HG03469 (cell line): ENCODE results near the gene LDB3.

ENCODE experiments used
- ATAC-seq: cut with Tn5 transposase; IDR thresholded peaks from one replicate; pipeline ENCODE4 v1.9.1; 2021; ENCODE audit warnings: mild to moderate bottlenecking, moderate library complexity, moderate number of reproducible peaks; ENCODE audit not compliant: unreplicated experiment

LDB3 gene

DNA sequence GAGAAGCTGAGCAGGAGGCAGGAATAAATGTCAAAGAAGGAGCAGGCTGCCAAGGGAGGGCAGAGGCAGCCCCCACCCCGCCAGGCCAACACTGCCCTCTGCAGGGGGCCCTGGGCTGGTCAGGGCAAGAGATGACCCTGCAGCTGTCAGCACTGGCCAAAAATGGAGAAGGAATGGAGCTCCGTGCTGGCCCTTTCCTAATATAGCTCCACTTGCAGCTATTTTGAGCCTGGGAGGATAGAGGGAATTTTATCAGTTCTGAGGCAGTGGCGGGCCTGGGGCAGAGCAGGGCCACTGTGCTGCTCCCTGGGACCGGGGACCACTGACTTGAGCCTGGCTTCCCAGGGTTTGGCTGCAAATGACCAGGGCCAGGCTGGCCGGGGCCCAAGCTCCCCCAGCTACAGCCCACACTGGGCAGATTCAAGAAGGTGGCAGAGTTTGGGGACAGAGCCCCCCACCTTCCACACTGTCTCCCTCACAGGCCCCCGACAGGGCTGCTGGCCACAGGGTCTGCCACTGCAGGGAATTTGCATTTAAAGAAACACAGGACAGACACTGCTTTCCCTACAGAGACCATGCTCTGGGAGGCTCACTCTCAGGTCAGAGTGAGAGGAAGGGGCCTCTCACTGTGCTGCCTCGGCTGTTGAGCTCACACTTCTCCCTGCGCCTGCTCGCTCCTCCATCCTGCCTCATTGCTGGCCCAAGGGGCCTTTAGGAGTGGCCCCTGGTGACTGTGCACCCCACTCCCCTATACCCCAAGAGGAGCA lies 16.2 kb downstream of the LDB3 start:
- no peak for ATAC-seq

DNA sequence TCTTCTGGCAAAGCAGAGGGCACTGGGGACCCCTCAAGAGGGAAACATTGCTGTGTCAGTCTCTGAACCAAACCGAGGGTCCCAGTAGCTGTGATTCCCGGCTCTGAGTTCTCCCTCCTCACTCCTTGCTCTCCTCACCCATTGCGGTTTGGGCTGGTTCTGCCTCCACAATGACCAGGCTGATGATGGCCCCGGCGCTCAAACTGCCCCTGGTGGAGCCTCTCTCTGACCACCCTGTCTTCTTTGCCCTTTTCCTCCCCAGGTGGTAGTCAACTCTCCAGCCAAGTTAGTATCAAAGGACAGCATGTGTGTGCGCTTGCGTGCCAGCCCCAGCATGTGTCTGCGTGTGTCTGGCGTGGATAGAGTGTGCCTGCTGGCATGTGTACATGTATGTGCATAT lies 17.1 kb downstream of the LDB3 start:
- no peak for ATAC-seq

DNA sequence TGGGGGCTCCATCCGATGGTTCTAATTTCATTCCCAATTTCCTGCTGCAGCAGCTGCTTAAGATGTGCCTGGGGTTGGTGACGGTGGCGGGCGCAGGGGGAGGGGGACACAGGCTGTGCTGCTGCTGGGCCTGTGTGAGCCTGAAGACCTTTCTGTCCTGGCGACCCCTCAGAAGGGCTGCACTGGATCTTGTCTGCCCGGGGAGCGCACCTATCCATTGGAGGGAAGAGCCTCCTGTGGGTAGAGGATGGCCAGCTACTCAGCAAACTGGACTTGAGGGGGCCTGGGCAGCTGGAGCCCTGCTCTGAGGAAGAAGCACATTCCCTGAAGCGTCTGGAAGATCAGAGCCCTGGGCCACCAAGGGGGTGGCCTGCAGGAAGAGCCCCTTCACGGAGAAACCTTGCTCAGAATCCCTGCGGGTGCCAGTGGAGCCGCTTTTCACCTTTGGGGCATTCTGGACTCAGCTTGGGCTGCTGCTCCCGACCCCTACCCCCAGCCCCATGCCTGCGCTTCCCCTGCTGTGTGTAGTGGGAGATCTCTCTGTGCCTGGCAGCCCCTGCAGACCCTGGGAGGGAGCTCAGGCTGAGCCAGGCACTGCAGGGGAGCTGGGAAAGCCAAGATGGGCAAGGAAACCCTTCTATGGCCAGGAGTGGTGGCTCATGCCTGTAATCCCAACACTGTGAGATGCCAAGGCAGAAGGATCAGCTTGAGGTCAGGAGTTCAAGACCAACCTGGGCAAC lies 17.8 kb downstream of the LDB3 start:
- ATAC-seq: no peak

- no peak for ATAC-seq
These were observed 18.7 kb downstream of the LDB3 start for GRCh38 chr10:86686972-86687371.

DNA sequence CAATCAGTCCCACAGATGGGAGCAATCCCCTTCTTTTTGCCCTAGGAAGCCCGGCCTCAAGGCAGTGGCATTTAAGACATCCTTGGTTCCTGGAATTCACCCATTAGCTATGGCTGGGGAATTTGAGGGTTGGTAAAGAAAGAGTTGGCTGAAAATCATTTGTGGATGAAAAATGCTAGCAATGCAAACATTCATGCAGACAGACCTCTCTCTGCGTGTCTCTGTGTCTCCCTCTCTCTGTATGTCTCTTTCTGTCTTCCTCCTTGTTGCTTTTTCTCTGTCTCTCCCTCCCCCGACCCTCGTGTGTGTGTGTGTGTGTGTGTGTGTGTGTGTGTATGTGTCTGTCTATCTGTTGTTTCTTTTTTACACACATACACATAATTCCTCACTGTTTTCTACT lies 19.4 kb downstream of the LDB3 start:
- no peak for ATAC-seq

DNA sequence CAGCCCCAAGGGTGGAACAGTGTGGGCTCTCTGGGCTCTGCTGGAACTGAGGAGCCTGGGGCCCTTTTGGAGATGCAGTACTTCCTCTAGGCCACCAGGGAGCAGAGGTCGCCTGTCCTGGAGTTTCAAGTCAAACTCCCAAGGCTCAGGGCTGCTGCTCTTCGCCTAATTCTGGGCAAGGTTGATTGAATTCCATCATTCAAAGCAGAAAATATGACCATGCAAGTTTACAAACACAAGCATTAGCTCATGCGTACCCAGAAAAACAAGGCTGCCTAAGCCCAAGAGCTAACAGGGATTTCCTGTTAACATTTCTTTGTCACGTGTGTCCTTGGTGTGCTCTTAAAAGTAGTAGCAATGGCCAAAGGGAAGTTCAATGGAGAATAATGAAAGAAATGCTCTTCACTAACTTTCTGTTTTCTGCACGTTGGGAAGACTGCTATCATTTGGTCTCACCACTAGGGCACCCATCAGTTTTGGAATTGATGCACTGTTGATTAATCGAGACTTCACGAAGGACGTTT lies 20.1 kb downstream of the LDB3 start:
- peak; percentile 63 for ATAC-seq

GRCh38 chr10:86689146-86689545 lies 20.8 kb downstream of the LDB3 start:
- no peak for ATAC-seq

GRCh38 chr10:86690231-86690630 lies 21.9 kb downstream of the LDB3 start:
- no peak for ATAC-seq

DNA sequence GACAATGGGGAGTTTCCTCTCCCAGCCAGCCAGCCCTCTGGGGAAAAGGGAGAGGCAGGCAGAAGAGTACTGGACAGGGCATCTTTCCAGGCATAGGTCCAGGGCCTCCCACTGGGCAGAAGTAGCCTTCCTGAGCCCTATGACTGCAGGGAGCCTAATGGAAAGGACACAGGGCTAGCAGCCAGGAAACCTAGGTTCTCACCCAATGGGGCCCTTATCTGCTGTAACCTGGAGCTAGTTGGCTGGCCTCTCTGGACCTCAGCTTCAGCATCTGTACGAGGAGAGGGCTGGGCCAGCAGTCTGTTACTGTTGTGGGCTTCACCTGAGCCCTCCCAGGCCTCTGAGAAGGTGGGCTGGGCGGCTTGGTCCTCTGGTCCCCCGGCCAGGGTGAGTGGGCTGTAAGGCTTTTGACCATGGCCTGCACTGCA lies 22.4 kb downstream of the LDB3 start:
- ATAC-seq: no peak

DNA sequence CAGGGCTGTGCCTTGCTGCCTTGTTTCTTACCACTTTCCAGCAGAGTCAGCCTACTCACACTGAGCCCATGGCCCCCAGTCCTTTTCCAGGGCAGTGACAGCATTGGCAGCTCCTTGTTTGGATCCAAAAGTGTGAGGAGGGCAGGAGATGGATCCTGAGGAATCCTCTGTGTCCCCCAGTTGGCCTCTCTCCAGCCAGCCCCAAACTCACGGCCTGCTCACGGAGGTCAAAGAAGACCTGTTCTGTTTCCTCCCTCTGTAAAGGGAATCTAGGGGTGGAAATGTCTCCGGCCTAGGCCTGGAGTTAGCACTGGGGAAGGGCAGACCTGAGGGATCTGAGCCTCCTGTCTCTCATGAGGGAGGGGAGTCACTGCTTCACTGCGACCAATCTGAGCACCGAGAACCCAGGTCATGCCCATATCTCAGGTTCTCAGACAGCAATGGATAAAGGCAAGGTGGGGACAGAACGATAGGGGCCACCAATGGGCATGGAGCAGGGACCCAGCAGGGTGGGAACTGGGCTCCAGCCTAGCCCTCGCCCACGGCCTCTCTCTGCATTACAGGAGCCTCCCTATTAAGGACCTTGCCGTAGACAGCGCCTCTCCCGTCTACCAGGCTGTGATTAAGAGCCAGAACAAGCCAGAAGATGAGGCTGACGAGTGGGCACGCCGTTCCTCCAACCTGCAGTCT lies 23.2 kb downstream of the LDB3 start:
- ATAC-seq: no peak

GRCh38 chr10:86692023-86692514 lies 23.8 kb downstream of the LDB3 start:
- no peak for ATAC-seq

DNA sequence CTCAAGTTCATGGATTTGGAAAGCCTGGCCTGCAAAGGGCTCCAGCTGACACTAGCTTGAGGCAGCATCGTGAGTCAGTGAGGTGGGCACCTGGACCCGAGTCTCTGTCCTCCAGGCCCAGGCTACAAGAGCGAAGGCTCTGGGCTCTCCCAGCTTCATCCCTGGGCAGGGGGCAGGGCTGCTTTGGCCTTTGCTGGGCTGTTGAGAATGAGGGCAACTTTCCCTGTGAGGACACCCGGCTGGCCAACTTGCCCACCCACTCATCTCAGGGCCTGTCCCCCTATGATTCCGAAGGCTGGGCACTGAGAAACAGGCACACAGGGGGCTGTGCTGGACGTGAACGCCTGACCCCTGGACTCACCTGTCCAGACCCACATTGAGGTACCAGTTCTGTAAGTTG lies 24.4 kb downstream of the LDB3 start:
- no peak for ATAC-seq

DNA sequence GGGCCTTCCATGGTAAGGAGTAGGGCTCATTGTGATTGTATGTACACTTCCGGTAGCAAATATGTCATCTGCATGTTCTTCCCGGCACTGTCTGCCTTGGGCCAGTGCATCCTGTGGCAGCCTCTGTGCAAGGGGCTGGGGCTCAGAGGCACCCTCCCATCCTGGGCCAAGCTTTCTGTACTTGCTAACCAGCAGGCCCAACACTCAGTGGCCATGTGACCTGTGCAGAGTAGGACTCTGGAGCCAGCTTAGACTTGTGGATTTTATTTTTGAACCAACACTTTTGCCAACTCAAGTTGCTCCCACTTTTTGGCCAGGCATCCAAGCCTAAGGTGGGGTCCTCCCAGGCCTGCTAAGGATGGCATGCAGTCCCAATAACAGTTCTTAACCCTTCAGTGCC lies 25.0 kb downstream of the LDB3 start:
- ATAC-seq: no peak

DNA sequence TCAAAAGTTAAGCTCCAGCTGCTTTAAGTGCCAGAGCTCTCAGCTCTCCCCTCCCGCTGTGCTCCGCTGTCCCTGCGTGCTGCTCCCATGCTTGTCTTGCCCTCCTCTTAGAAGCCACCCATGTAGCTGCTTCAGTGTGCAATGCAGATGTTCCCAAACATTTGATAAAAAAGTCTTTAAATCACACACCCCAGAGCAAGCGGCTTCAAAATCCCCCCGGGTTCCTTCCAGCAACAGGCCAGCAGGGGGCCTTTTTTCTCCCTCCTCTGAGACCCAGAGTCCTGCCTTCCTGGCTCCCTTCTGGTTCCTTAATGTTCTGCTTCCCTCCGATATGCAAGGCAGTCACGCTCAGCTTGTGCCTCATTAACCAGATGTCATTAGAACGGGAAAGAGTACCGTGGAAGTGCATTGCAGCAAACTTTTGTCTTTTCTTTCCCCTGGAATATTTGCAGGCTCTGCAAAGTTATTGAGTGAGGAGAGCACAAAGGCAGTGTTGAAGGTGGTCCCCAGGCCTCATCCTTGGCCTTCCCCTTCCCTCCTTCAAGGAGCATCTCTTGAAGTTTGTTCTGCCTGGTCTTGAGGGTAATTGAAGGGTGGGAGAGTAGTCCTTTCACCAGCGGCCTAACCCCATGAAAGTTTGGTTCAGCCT lies 25.5 kb downstream of the LDB3 start:
- ATAC-seq: no peak

- ATAC-seq: no peak
These were observed 30.1 kb downstream of the LDB3 start for GRCh38 chr10:86698207-86698940.

DNA sequence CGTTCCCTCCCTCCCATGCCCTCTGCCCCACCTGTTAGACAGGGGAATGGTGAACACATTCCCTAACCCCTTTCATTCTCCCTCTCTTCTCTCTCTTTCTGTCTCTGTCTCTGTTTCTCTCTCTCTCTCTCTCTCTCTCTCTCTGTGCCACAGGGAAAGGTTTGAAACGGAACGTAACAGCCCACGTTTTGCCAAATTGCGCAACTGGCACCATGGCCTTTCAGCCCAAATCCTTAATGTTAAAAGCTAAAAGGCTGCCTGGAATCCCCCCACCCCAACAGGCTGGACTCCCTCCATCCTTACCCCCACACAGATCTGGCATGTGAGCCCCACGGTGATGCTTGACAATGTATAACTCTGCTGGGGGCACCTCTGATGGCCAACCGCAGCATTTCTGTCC lies 30.8 kb downstream of the LDB3 start:
- ATAC-seq: no peak

DNA sequence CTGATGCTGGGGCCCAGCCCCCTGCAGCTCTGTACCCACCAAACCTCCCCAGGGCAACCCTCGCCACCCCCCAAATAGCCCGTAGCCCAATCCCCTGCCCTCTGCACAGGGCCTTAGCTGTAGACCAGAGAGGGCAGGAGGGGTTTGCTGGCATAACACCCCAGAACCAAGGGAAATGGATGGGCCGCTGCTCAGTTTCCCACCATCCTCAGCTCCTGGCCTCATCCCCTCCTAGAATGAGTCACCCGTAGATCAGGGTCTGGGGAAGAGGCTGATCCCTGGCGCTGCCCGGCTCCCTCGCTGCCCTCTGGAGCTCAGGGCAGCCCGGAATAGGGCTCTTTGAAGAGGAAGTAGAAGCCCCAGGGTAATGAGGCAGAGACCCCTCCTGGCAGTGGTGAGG lies 31.2 kb downstream of the LDB3 start:
- ATAC-seq: no peak

- no peak for ATAC-seq
These were observed 31.9 kb downstream of the LDB3 start for GRCh38 chr10:86699991-86700840.

- no peak for ATAC-seq
These were observed 32.7 kb downstream of the LDB3 start for GRCh38 chr10:86700851-86701617.
